HCT116 (cell line): ENCODE results near the gene ADGRF4. TPM values are rescaled to one million over a fixed set of nuclear protein-coding genes. Genes with fewer than 3 reads are reported as not detected.
A peak's percentile ranks its signal among the peaks of the same experiment; 100 is the strongest.

Experiments used
- ATAC-seq: fragments of 200-7000 bp; cut with Tn5 transposase; 2 replicates; pipeline ENCODE4 v1.9.1; 2020; ENCODE audit warnings: mild to moderate bottlenecking, moderate library complexity
- BruUV-seq: library from RNA; stranded (reverse); fragments of 400-500 nt; replicated peaks from 2 replicates; lab custom pipeline; 2021; lab: Mats Ljungman, UMichigan
- CTCF ChIA-PET: fragments of 300-600 bp; sonication (Branson Sonifier 250); formaldehyde crosslinking; loops from one replicate; lab custom pipeline; 2021; ENCODE audit warnings: antibody characterized with exemption; lab: Charles Lee
- POLR2A ChIA-PET: fragments of 300-600, 350-600 bp; sonication (Branson Sonifier 250); formaldehyde crosslinking; loops from one replicate; lab custom pipeline; 2021; ENCODE audit warnings: antibody characterized with exemption; lab: Charles Lee
- RAD21 ChIA-PET, 2 experiments: fragments of 300-600 bp; sonication (Branson Sonifier 250); formaldehyde crosslinking; loops; one replicate each; lab custom pipeline; 2023; ENCODE audit warnings: low total read pairs in 2 of 2; ENCODE audit not compliant: uncharacterized antibody in 2 of 2, unreplicated experiment in 2 of 2, low non-redundant PET in 1 of 2; lab: Charles Lee
- DNase-seq: peaks from one replicate; pipeline ENCODE4 v3.0.0-alpha.2; 2010; ENCODE audit warnings: low read depth, low spot score
- H2AFZ ChIP-seq: fragments of 200-600 bp; shearing (Covaris generic), sonication (generic); 2 replicates; pipeline ENCODE4 v1.6.1; 2017; ENCODE audit warnings: low read depth, mixed run types, mixed read lengths, antibody characterized with exemption, low read length; ENCODE audit not compliant: poor library complexity, severe bottlenecking
- H3K27ac ChIP-seq: 2 replicates; pipeline ENCODE4 v1.5.1; 2012; ENCODE audit warnings: low read depth, low read length
- H3K27me3 ChIP-seq: fragments of 200-600 bp; sonication (generic); 2 replicates; pipeline ENCODE4 v1.6.1; 2016; ENCODE audit warnings: mixed run types, low read length, mixed read lengths; ENCODE audit not compliant: insufficient read depth
- H3K36me3 ChIP-seq, 2 experiments: fragments of 200-500 bp in 1 of 2; fragments of 200-600 bp in 1 of 2; sonication (Bioruptor generic) in 1 of 2; sonication (generic) in 1 of 2; 2 replicates each; pipeline versions ENCODE4 v1.5.1 to v1.6.1; 2014 to 2016; ENCODE audit warnings: low read length in 2 of 2, inconsistent platforms in 1 of 2, mixed read lengths in 1 of 2, mixed run types in 1 of 2; ENCODE audit not compliant: insufficient read depth in 2 of 2, control insufficient read depth in 1 of 2
- H3K4me1 ChIP-seq, 2 experiments: fragments of 200-600 bp in 1 of 2; sonication (generic) in 1 of 2; 2 replicates each; pipeline versions ENCODE4 v1.5.1 to v1.6.1; 2012 to 2017; ENCODE audit warnings: low read length in 2 of 2, inconsistent platforms in 1 of 2, mild to moderate bottlenecking in 1 of 2, mixed read lengths in 1 of 2, mixed run types in 1 of 2, moderate library complexity in 1 of 2; ENCODE audit not compliant: insufficient read depth in 2 of 2, control insufficient read depth in 1 of 2
- H3K4me2 ChIP-seq: fragments of 200-600 bp; sonication (generic); 2 replicates; pipeline ENCODE4 v1.6.1; 2017; ENCODE audit warnings: mixed run types, low read length, mixed read lengths
- H3K4me3 ChIP-seq, 2 experiments: fragments of 200-600 bp in 1 of 2; sonication (generic) in 1 of 2; replicated peaks in 1 of 2; 2 replicates each; pipeline ENCODE4 v1.5.1; 2011 to 2016; ENCODE audit warnings: low read length in 2 of 2, control low read depth in 1 of 2, low read depth in 1 of 2, mild to moderate bottlenecking in 1 of 2, mixed read lengths in 1 of 2, mixed run types in 1 of 2
- H3K79me2 ChIP-seq: fragments of 200-600 bp; sonication (generic); 2 replicates; pipeline ENCODE4 v1.6.1; 2017; ENCODE audit warnings: mild to moderate bottlenecking, mixed run types, low read length, moderate library complexity, mixed read lengths; ENCODE audit not compliant: insufficient read depth
- H3K9ac ChIP-seq: fragments of 200-600 bp; sonication (generic); 2 replicates; pipeline ENCODE4 v1.6.1; 2016; ENCODE audit warnings: low read length, mixed read lengths
- H3K9me2 ChIP-seq: fragments of 200-600 bp; sonication (generic), shearing (Covaris generic); 2 replicates; pipeline ENCODE4 v1.6.1; 2017; ENCODE audit warnings: mixed run types, mild to moderate bottlenecking, moderate library complexity; ENCODE audit not compliant: insufficient read depth
- H3K9me3 ChIP-seq, 2 experiments: fragments of 200-500 bp in 1 of 2; fragments of 200-600 bp in 1 of 2; sonication (Bioruptor generic) in 1 of 2; sonication (generic) in 1 of 2; 2 replicates each; pipeline ENCODE4 v1.6.1; 2014 to 2017; ENCODE audit warnings: low read length in 2 of 2, mixed read lengths in 2 of 2, inconsistent platforms in 1 of 2, low read depth in 1 of 2, mild to moderate bottlenecking in 1 of 2, mixed run types in 1 of 2, moderate library complexity in 1 of 2; ENCODE audit not compliant: control insufficient read depth in 1 of 2, insufficient read depth in 1 of 2
- H4K20me1 ChIP-seq: fragments of 200-600 bp; sonication (generic), shearing (Covaris generic); 2 replicates; pipeline ENCODE4 v1.6.1; 2017; ENCODE audit warnings: mixed run types, mild to moderate bottlenecking, moderate library complexity; ENCODE audit not compliant: insufficient read depth
- CBX3 ChIP-seq: IDR thresholded peaks from 2 replicates; pipeline ENCODE4 v1.6.1; 2012; ENCODE audit warnings: low read depth
- CEBPB ChIP-seq: IDR thresholded peaks from 2 replicates; pipeline ENCODE4 v1.6.1; 2012; ENCODE audit warnings: low read depth
- EGR1 ChIP-seq: IDR thresholded peaks from 2 replicates; pipeline ENCODE4 v1.6.1; 2012; ENCODE audit warnings: low read depth
- ELF1 ChIP-seq: IDR thresholded peaks from 2 replicates; pipeline ENCODE4 v1.6.1; 2012; ENCODE audit warnings: low read depth, borderline replicate concordance
- EZH2 ChIP-seq: fragments of 200-600 bp; sonication (generic); IDR thresholded peaks from 2 replicates; pipeline ENCODE4 v1.6.1; 2017; ENCODE audit warnings: antibody characterized with exemption, mixed run types
- EZH2phosphoT487 ChIP-seq: fragments of 200-600 bp; IDR thresholded peaks from 2 replicates; pipeline ENCODE4 v1.6.1; 2018; ENCODE audit warnings: antibody characterized with exemption, borderline replicate concordance
- FOSL1 ChIP-seq: IDR thresholded peaks from 2 replicates; pipeline ENCODE4 v1.6.1; 2012; ENCODE audit warnings: low read depth
- JUND ChIP-seq: IDR thresholded peaks from 2 replicates; pipeline ENCODE4 v1.6.1; 2012
- POLR2A ChIP-seq: IDR thresholded peaks from 2 replicates; pipeline ENCODE4 v1.7.0; 2011; ENCODE audit warnings: borderline replicate concordance; ENCODE audit not compliant: insufficient read depth, insufficient read length; ENCODE audit errors: extremely low read depth
- RAD21 ChIP-seq: IDR thresholded peaks from 2 replicates; pipeline ENCODE4 v1.6.1; 2012; ENCODE audit warnings: low read depth, mild to moderate bottlenecking
- SIN3A ChIP-seq: IDR thresholded peaks from 2 replicates; pipeline ENCODE4 v1.6.1; 2012; ENCODE audit warnings: low read depth
- SP1 ChIP-seq: IDR thresholded peaks from 2 replicates; pipeline ENCODE4 v1.6.1; 2012; ENCODE audit warnings: low read depth
- TCF7L2 ChIP-seq: IDR thresholded peaks from 2 replicates; pipeline ENCODE4 v1.7.0; 2011; ENCODE audit warnings: borderline replicate concordance, inconsistent platforms; ENCODE audit not compliant: insufficient read depth, insufficient read length; ENCODE audit errors: extremely low read depth
- YY1 ChIP-seq: IDR thresholded peaks from 2 replicates; pipeline ENCODE4 v1.6.1; 2011; ENCODE audit warnings: low read length, low read depth, moderate library complexity, mild to moderate bottlenecking; ENCODE audit not compliant: insufficient replicate concordance; ENCODE audit errors: extremely low read depth
- ZNF274 ChIP-seq: fragments of 200-500 bp; sonication (Bioruptor generic); IDR thresholded peaks from 2 replicates; pipeline ENCODE4 v1.6.1; 2014; ENCODE audit warnings: mild to moderate bottlenecking, low read depth, low read length, inconsistent platforms
- intact Hi-C: fragments of 100-400 bp; cut with micrococcal nuclease; formaldehyde crosslinking; loops from 2 replicates; pipeline ENCODE4 v1.10.0; 2022
- total RNA-seq: library from RNA; stranded (reverse); gene quantifications from one replicate; pipeline ENCODE4 v1.2.1, GENCODE V29; 2021; ENCODE audit not compliant: unreplicated experiment
- TF ChIP-seq, protein P1 (sequence below): IDR thresholded peaks from 2 replicates; pipeline ENCODE4 v1.6.1; 2012
- TF ChIP-seq, protein P2 (sequence below): IDR thresholded peaks from 2 replicates; pipeline ENCODE4 v1.6.1; 2012
- TF ChIP-seq, protein P3 (sequence below): IDR thresholded peaks from 2 replicates; pipeline ENCODE4 v1.6.1; 2011; ENCODE audit warnings: mild to moderate bottlenecking, low read length, moderate library complexity; ENCODE audit not compliant: insufficient replicate concordance; ENCODE audit errors: extremely low read depth
- TF ChIP-seq, protein P4 (sequence below): IDR thresholded peaks from 2 replicates; pipeline ENCODE4 v1.6.1; 2012; ENCODE audit warnings: low read depth

ADGRF4 gene
- total RNA-seq, 1 experiment from 2014 or later, result not detected

DNA sequence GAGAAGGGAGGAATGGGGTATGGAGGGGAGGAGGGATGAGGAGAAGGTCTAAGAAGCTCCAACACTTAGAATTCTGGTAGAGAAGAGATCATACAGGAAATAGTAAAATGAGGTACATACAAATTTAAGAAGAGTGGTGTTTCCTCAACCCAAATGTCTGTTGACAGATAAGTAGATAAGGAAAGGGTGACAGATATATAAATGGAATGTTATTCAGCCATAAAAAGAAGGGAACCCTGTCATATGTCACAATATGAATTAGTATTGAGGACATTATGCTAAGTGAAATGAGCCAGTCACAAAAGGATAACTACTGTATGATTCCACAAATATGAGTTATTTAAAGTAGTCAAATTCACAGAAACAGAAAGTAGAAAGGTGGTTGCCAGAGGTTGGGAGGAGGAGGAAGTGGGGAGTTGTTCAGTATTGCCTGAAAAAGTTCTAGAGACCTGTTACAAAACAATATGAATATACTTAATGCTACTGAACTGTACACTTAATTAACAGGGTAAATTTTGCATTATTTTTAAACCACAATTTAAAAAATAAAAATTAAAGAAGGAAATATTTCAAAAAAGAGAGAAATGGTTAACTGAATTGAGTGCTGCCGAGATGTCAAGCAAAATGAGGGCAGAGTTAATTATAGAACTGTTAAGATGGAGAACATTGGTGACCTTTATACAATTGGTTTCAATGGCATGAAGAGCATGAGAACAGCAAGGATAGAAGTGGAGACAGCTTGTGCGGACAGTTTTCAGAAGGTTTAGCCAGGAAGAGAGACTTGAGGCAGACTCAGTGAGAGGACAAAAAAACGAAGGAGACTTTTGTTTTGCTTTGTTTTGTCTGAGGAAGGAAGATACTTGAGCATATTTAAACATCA, 47.6 kb upstream of the ADGRF4 start:
- H3K27ac ChIP-seq, result no peak overlapping the region
- ChIA-PET RAD21 (no interaction called here), CTCF (no interaction called here), POLR2A (no interaction called here)
- H3K4me1 ChIP-seq, result peaks cover 0 to 21% of the 10 kb centered on the region in 2 experiments; a peak in 2 of 4 replicates
- BruUV-seq, result no TSS peak
- H3K9ac ChIP-seq, result no peak overlapping the region
- DNase-seq (no peak), ATAC-seq (no peak)
- H3K79me2 ChIP-seq, result no peaks in the 10 kb centered on the region
- H3K4me2 ChIP-seq, result peak overlapping the region; percentile 34; the same call in 1 of the 2 replicates
- H3K36me3 ChIP-seq, result no peaks in the 10 kb centered on the region
- H3K9me2 ChIP-seq, result 0 out of 2 replicates have a peak, but pooled peaks cover 3% of the 10 kb centered on the region
- H3K4me3 ChIP-seq, result no peak overlapping the region
- H4K20me1 ChIP-seq, result no peaks in the 10 kb centered on the region
- TF ChIP-seq, protein P1, sequence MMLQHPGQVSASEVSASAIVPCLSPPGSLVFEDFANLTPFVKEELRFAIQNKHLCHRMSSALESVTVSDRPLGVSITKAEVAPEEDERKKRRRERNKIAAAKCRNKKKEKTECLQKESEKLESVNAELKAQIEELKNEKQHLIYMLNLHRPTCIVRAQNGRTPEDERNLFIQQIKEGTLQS, result no peak
- TF ChIP-seq ELF1 (no peak), POLR2A (no peak), RAD21 (no peak), ZNF274 (no peak), EGR1 (no peak), CBX3 (no peak), FOSL1 (no peak), SIN3A (no peak), EZH2phosphoT487 (no peak), CEBPB (no peak), JUND (no peak), YY1 (no peak), TCF7L2 (no peak), EZH2 (no peak), SP1 (no peak)
- TF ChIP-seq, protein P2, sequence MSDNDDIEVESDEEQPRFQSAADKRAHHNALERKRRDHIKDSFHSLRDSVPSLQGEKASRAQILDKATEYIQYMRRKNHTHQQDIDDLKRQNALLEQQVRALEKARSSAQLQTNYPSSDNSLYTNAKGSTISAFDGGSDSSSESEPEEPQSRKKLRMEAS, result no peak
- TF ChIP-seq, protein P3, sequence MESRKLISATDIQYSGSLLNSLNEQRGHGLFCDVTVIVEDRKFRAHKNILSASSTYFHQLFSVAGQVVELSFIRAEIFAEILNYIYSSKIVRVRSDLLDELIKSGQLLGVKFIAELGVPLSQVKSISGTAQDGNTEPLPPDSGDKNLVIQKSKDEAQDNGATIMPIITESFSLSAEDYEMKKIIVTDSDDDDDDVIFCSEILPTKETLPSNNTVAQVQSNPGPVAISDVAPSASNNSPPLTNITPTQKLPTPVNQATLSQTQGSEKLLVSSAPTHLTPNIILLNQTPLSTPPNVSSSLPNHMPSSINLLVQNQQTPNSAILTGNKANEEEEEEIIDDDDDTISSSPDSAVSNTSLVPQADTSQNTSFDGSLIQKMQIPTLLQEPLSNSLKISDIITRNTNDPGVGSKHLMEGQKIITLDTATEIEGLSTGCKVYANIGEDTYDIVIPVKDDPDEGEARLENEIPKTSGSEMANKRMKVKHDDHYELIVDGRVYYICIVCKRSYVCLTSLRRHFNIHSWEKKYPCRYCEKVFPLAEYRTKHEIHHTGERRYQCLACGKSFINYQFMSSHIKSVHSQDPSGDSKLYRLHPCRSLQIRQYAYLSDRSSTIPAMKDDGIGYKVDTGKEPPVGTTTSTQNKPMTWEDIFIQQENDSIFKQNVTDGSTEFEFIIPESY, result no peak
- TF ChIP-seq, protein P4, sequence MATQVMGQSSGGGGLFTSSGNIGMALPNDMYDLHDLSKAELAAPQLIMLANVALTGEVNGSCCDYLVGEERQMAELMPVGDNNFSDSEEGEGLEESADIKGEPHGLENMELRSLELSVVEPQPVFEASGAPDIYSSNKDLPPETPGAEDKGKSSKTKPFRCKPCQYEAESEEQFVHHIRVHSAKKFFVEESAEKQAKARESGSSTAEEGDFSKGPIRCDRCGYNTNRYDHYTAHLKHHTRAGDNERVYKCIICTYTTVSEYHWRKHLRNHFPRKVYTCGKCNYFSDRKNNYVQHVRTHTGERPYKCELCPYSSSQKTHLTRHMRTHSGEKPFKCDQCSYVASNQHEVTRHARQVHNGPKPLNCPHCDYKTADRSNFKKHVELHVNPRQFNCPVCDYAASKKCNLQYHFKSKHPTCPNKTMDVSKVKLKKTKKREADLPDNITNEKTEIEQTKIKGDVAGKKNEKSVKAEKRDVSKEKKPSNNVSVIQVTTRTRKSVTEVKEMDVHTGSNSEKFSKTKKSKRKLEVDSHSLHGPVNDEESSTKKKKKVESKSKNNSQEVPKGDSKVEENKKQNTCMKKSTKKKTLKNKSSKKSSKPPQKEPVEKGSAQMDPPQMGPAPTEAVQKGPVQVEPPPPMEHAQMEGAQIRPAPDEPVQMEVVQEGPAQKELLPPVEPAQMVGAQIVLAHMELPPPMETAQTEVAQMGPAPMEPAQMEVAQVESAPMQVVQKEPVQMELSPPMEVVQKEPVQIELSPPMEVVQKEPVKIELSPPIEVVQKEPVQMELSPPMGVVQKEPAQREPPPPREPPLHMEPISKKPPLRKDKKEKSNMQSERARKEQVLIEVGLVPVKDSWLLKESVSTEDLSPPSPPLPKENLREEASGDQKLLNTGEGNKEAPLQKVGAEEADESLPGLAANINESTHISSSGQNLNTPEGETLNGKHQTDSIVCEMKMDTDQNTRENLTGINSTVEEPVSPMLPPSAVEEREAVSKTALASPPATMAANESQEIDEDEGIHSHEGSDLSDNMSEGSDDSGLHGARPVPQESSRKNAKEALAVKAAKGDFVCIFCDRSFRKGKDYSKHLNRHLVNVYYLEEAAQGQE, result no peak
- no peaks in the 10 kb centered on the region for H3K9me3 ChIP-seq
- peak overlapping the region; percentile 55 for H2AFZ ChIP-seq
- no peaks in the 10 kb centered on the region for H3K27me3 ChIP-seq
- intact Hi-C loops, result no loop called here
